H1 (cell line): ENCODE results near the gene MNAT1. TPM values are rescaled to one million over a fixed set of nuclear protein-coding genes. Genes with fewer than 3 reads are reported as not detected.

Experiments
- EGR1 ChIP-seq: IDR thresholded peaks from 2 replicates; pipeline ENCODE4 v1.6.1; 2011; ENCODE audit warnings: low read depth, low read length, borderline replicate concordance
- RBBP5 ChIP-seq: IDR thresholded peaks from 2 replicates; pipeline ENCODE4 v1.7.1; 2012; ENCODE audit warnings: low read depth, mild to moderate bottlenecking, inconsistent platforms, low read length, moderate library complexity, borderline replicate concordance
- polyA plus RNA-seq, 7 experiments: library from polyadenylated mRNA; depleted of rRNA in 3 of 7; stranded (reverse) in 5 of 7; unstranded in 2 of 7; fragments of >200 nt in 5 of 7; fragments of 200-250 nt in 2 of 7; gene quantifications; 1 replicate in 5 of 7; 2 replicates in 1 of 7; 4 replicates in 1 of 7; pipeline versions ENCODE4 v1.2.1 to v1.2.3, GENCODE V29; 2011 to 2013; ENCODE audit warnings: missing spikeins in 2 of 7, mixed read lengths in 2 of 7
- total RNA-seq: library from RNA; stranded (reverse); fragmentation: NEBNext Ultra II Directional; extraction: Animal tissue kit (Norgen Biotek cat#: 25700); gene quantifications from 2 replicates; pipeline ENCODE4 v1.2.1, GENCODE V29; 2021

Gene MNAT1
- total and polyA plus RNA-seq, 2 of the 8 experiments (the other 6 are each of a cell fraction or from before 2014, with no cell fraction given) = 34.7 to 52.1 TPM

DNA sequence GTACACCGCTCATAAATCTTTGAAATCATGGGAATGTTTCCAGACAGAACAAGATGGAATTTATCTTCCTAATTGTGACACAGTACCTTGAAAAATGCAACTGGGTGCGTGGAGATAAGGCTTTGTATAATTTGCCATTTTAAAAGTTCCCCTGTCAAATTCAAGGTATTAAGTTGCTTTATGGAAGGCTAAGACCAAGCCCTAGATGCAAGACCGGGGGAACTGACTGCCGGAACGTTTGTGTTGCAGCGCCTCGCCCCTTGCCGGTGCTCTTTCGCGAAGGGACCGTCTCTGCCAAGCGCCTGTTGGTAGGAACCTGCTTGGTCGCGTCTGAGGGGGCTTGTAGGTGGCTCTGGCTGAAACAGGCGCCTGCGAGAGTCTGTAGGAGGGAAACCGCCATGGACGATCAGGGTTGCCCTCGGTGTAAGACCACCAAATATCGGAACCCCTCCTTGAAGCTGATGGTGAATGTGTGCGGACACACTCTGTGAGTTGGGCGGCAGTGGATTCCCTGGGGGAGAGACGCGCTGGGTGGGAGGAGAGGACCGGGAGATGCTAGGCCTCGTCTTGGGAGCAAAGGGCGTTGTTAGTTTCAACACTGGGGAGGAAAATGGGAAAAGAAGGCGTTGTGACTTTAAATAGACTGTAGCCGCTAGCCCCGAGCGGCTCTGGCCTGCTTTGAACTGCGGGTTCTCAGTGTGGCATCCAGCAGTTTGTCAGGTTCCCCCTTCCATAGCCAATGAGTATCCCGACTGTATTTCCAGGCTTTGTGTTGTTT lies at the start of gene MNAT1 (continued):
- TF ChIP-seq RBBP5 (peak; percentile 97), EGR1 (0 out of 2 replicates have a peak, but pooled peaks have one; percentile 48)
- TF ChIP-seq, all 59 proteins: peak for 27
